Measurements from ENCODE around the gene GAGE12C. TPM values are rescaled to one million over a fixed set of nuclear protein-coding genes. Genes with fewer than 3 reads are reported as not detected.
A peak's percentile ranks its signal among the peaks of the same experiment; 100 is the strongest.
"Not testable (repeated sequence)": the region's sequence is repeated elsewhere in the genome, so short reads cannot be mapped to it uniquely, and the experiment has no call there.

Gene GAGE12C, protein sequence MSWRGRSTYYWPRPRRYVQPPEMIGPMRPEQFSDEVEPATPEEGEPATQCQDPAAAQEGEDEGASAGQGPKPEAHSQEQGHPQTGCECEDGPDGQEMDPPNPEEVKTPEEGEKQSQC
- total RNA-seq: not detected

DNA sequence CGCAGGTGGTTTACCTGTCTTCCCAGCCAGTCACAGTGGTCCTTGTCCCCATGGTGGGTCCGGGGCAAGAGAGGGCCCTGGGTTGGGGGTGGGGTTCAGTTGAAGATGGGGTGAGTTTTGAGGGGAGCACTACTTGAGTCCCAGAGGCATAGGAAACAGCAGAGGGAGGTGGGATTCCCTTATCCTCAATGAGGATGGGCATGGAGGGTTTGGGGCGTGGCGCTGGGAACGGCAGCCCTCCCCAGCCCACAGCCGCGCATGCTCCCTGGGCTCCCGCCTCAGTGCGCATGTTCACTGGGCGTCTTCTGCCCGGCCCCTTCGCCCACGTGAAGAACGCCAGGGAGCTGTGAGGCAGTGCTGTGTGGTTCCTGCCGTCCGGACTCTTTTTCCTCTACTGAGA lies at the start of gene GAGE12C:
GAGE12C (plus strand) TSS at position 301 of the 400 bp plus-strand sequence. CDS start 1,155 bp downstream, outside the sequence.
- DNase-seq, H3K4me3 ChIP-seq, H3K27ac ChIP-seq: not testable (repeated sequence)

DNA sequence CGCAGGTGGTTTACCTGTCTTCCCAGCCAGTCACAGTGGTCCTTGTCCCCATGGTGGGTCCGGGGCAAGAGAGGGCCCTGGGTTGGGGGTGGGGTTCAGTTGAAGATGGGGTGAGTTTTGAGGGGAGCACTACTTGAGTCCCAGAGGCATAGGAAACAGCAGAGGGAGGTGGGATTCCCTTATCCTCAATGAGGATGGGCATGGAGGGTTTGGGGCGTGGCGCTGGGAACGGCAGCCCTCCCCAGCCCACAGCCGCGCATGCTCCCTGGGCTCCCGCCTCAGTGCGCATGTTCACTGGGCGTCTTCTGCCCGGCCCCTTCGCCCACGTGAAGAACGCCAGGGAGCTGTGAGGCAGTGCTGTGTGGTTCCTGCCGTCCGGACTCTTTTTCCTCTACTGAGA lies 9.5 kb downstream of the GAGE12C start, which contains the start of gene GAGE12D:
GAGE12D (plus strand) TSS at position 301 of the 400 bp plus-strand sequence. CDS start 1,155 bp downstream, outside the sequence.
- H3K27ac ChIP-seq, H3K4me3 ChIP-seq, H3K4me1 ChIP-seq, H3K9me3 ChIP-seq, H3K27me3 ChIP-seq, H3K36me3 ChIP-seq, DNase-seq: not testable (repeated sequence)

More for the DNA sequence above, at the start of gene GAGE12C:
- H3K27me3 ChIP-seq, H3K36me3 ChIP-seq, H3K9me3 ChIP-seq, H3K4me1 ChIP-seq: not testable (repeated sequence)

DNA sequence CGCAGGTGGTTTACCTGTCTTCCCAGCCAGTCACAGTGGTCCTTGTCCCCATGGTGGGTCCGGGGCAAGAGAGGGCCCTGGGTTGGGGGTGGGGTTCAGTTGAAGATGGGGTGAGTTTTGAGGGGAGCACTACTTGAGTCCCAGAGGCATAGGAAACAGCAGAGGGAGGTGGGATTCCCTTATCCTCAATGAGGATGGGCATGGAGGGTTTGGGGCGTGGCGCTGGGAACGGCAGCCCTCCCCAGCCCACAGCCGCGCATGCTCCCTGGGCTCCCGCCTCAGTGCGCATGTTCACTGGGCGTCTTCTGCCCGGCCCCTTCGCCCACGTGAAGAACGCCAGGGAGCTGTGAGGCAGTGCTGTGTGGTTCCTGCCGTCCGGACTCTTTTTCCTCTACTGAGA lies 19.0 kb downstream of the GAGE12C start, which contains the start of gene GAGE12E:
GAGE12E (plus strand) TSS at position 301 of the 400 bp plus-strand sequence. CDS start 1,155 bp downstream, outside the sequence.
- not testable (repeated sequence) for H3K4me3 ChIP-seq, H3K4me1 ChIP-seq, H3K27me3 ChIP-seq, DNase-seq, H3K9me3 ChIP-seq, H3K27ac ChIP-seq, H3K36me3 ChIP-seq

DNA sequence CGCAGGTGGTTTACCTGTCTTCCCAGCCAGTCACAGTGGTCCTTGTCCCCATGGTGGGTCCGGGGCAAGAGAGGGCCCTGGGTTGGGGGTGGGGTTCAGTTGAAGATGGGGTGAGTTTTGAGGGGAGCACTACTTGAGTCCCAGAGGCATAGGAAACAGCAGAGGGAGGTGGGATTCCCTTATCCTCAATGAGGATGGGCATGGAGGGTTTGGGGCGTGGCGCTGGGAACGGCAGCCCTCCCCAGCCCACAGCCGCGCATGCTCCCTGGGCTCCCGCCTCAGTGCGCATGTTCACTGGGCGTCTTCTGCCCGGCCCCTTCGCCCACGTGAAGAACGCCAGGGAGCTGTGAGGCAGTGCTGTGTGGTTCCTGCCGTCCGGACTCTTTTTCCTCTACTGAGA lies 28.6 kb downstream of the GAGE12C start, which contains the start of gene GAGE12F:
GAGE12F (plus strand) TSS at position 301 of the 400 bp plus-strand sequence. CDS start 1,155 bp downstream, outside the sequence.
- not testable (repeated sequence) for H3K27me3 ChIP-seq, H3K4me1 ChIP-seq, H3K4me3 ChIP-seq, H3K9me3 ChIP-seq, DNase-seq, H3K36me3 ChIP-seq, H3K27ac ChIP-seq

DNA sequence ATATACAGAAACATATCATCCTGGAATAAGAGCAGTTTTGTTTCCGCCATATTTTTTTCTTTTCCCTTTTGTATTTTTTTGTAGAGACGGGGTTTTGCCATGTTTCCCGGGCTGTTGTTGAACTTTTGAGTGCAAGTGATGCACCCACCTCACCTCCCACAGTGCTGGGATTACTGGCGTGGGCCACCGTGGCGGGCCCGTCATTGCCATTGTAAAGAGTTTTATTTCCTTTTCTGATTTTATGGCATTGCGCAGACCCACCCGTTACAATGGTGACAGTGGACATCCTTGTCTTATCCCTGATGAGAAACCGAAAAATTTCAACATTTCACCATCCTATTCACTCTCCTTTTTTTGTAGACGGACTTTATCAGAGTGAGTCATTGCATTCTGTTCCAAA lies 36.8 kb downstream of the GAGE12C start:
- H3K27ac ChIP-seq, H3K36me3 ChIP-seq, H3K4me1 ChIP-seq, H3K9me3 ChIP-seq, H3K4me3 ChIP-seq, H3K27me3 ChIP-seq: not testable (repeated sequence)
- DNase-seq: peak in 1 of 3 donors; percentile 16

DNA sequence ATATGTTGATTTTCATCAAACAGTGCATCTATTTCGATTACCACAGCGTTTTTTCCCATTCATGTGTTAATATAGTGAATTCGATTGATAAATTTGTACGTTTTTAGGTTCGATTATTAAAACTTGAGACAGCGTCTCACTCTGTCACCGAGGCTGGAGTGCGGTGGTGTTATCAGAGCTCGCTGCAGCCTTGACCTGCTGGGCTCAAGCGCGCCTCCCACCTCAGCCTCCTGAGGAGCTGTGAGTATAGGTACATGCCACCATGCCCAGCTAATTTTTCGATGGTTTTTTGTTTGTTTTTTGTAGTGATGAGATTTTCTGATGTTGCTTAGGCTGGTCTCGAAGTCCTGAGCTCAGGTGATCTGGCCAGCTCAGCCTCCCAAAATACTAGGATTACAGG lies 37.2 kb downstream of the GAGE12C start:
- H3K4me1 ChIP-seq, H3K9me3 ChIP-seq, H3K27me3 ChIP-seq, H3K36me3 ChIP-seq, H3K27ac ChIP-seq, H3K4me3 ChIP-seq: not testable (repeated sequence)
- peak in 1 of 3 donors; percentile 13 for DNase-seq

DNA sequence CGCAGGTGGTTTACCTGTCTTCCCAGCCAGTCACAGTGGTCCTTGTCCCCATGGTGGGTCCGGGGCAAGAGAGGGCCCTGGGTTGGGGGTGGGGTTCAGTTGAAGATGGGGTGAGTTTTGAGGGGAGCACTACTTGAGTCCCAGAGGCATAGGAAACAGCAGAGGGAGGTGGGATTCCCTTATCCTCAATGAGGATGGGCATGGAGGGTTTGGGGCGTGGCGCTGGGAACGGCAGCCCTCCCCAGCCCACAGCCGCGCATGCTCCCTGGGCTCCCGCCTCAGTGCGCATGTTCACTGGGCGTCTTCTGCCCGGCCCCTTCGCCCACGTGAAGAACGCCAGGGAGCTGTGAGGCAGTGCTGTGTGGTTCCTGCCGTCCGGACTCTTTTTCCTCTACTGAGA lies 38.1 kb downstream of the GAGE12C start, which contains the start of gene GAGE12G:
GAGE12G (plus strand) TSS at position 301 of the 400 bp plus-strand sequence. CDS start 1,155 bp downstream, outside the sequence.
- not testable (repeated sequence) for H3K9me3 ChIP-seq, H3K4me3 ChIP-seq, H3K36me3 ChIP-seq, H3K27me3 ChIP-seq, H3K27ac ChIP-seq, H3K4me1 ChIP-seq, DNase-seq

DNA sequence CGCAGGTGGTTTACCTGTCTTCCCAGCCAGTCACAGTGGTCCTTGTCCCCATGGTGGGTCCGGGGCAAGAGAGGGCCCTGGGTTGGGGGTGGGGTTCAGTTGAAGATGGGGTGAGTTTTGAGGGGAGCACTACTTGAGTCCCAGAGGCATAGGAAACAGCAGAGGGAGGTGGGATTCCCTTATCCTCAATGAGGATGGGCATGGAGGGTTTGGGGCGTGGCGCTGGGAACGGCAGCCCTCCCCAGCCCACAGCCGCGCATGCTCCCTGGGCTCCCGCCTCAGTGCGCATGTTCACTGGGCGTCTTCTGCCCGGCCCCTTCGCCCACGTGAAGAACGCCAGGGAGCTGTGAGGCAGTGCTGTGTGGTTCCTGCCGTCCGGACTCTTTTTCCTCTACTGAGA lies 47.7 kb downstream of the GAGE12C start, which contains the start of gene GAGE12H:
GAGE12H (plus strand) TSS at position 301 of the 400 bp plus-strand sequence. CDS start 1,155 bp downstream, outside the sequence.
- not testable (repeated sequence) for H3K4me3 ChIP-seq, H3K36me3 ChIP-seq, H3K27ac ChIP-seq, H3K9me3 ChIP-seq, H3K4me1 ChIP-seq, H3K27me3 ChIP-seq, DNase-seq

Small RNA genes lying within 50 kb of the gene (small RNA-seq; reads per million reads assigned to genes)
- gene GAGE12B: 0 reads per million in 2 donors

Other genes with a start within 250 kb of the GAGE12C start
- gene GAGE10, start 228.5 kb upstream of the GAGE12C start, total RNA-seq: not detected
- gene GAGE12J, start 210.1 kb upstream of the GAGE12C start, total RNA-seq: not detected
- not detected for gene GAGE13, start 200.6 kb upstream of the GAGE12C start, total RNA-seq
- gene GAGE12D, start 9.6 kb downstream of the GAGE12C start, total RNA-seq: not detected
- gene GAGE12E, start 19.1 kb downstream of the GAGE12C start, total RNA-seq: not detected
- not detected for gene GAGE12F, start 28.7 kb downstream of the GAGE12C start, total RNA-seq
- not detected for gene GAGE12G, start 38.2 kb downstream of the GAGE12C start, total RNA-seq
- gene GAGE12H, start 47.8 kb downstream of the GAGE12C start, total RNA-seq: not detected
- not detected for gene GAGE2A, start 57.3 kb downstream of the GAGE12C start, total RNA-seq
- not detected for gene GAGE1, start 66.8 kb downstream of the GAGE12C start, total RNA-seq
- gene PAGE1, start 163.8 kb downstream of the GAGE12C start, total RNA-seq: not detected

All from Peyer's patch (tissue), 4 donors.